Stimulated activated CD8-positive, alpha-beta memory T cell treated with anti-CD3 and anti-CD28 coated beads, Interleukin-15, amount 100 ng/mL, for 24 hours (primary cell): ENCODE results near the gene AARS2.
"Not testable (repeated sequence)": the region's sequence is repeated elsewhere in the genome, so short reads cannot be mapped to it uniquely, and the experiment has no call there.

Source experiments
- DNase-seq: peaks from one replicate; pipeline ENCODE4 v3.0.0-alpha.2; 2020; ENCODE audit warnings: low read depth

The AARS2 gene

GRCh38 chr6:44312901-44313788, at the start of gene AARS2:
AARS2 (minus strand) TSS chr6:44313347; CDS start chr6:44313323, 24 bp downstream.
- DNase-seq: peak; percentile 95

GRCh38 chr6:44361947-44362346, 48.8 kb upstream of the AARS2 start:
- DNase-seq: no peak

GRCh38 chr6:44359973-44360372, 46.8 kb upstream of the AARS2 start:
- DNase-seq: no peak

GRCh38 chr6:44356487-44356886, 43.3 kb upstream of the AARS2 start:
- DNase-seq: no peak

- DNase-seq: no peak
Measured at GRCh38 chr6:44355640-44356039, 42.5 kb upstream of the AARS2 start.

GRCh38 chr6:44353336-44353735, 40.2 kb upstream of the AARS2 start:
- no peak for DNase-seq

- no peak for DNase-seq
Measured at GRCh38 chr6:44352259-44352658, 39.1 kb upstream of the AARS2 start.

GRCh38 chr6:44350650-44350994, 37.5 kb upstream of the AARS2 start:
- not testable (repeated sequence) for DNase-seq

GRCh38 chr6:44349904-44350649, 36.9 kb upstream of the AARS2 start:
- no peak for DNase-seq

GRCh38 chr6:44346818-44347217, 33.7 kb upstream of the AARS2 start:
- not testable (repeated sequence) for DNase-seq

- DNase-seq: no peak
Measured at GRCh38 chr6:44342489-44342888, 29.3 kb upstream of the AARS2 start, which contains the start of gene SPATS1. SPATS1 (plus strand) TSS chr6:44342650; CDS start chr6:44343096, 446 bp downstream.

GRCh38 chr6:44342052-44342451, 28.9 kb upstream of the AARS2 start:
- no peak for DNase-seq

GRCh38 chr6:44341095-44341890, 28.1 kb upstream of the AARS2 start:
- no peak for DNase-seq

- DNase-seq: no peak
Measured at GRCh38 chr6:44339763-44340625, 26.8 kb upstream of the AARS2 start.

GRCh38 chr6:44339301-44339700, 26.2 kb upstream of the AARS2 start:
- DNase-seq: no peak

GRCh38 chr6:44338228-44339122, 25.3 kb upstream of the AARS2 start:
- DNase-seq: peak; percentile 17

GRCh38 chr6:44335631-44336030, 22.5 kb upstream of the AARS2 start:
- DNase-seq: no peak

- no peak for DNase-seq
Measured at GRCh38 chr6:44333942-44334341, 20.8 kb upstream of the AARS2 start.

GRCh38 chr6:44333273-44333919, 20.2 kb upstream of the AARS2 start:
- no peak for DNase-seq

- DNase-seq: no peak
Measured at GRCh38 chr6:44332585-44332984, 19.4 kb upstream of the AARS2 start.
